Measurements from ENCODE around the gene ZNF506. TPM values are rescaled to one million over a fixed set of nuclear protein-coding genes. Genes with fewer than 3 reads are reported as not detected.

ZNF506 gene
- total and polyA plus RNA-seq, 2 donors (not counting 3 experiments of a cell fraction or from before 2014, with no cell fraction given), result 6.4 to 10.7 TPM

GRCh38 chr19:19751846-19752245, 69.7 kb downstream of the ZNF506 start:
- ChIA-PET POLR2A (no interaction called here), CTCF (no interaction called here)
- no peak for FAIRE-seq

GRCh38 chr19:19750842-19751790, 70.4 kb downstream of the ZNF506 start:
- Histone ChIP-seq H4K20me1 (replicated peaks; ENCODE audit: control insufficient read depth, extremely low read depth, insufficient read depth, low read length) (no peaks in the 10 kb centered on the region), H3K36me3 (ENCODE audit: control insufficient read depth in 2 of 2, extremely low read depth in 1 of 2, insufficient read depth in 2 of 2, low read length in 2 of 2) (no peaks in the 10 kb centered on the region), H3K4me1 (ENCODE audit: control insufficient read depth, extremely low read depth, insufficient read depth, low read length) (no peaks in the 10 kb centered on the region), H3K4me2 (ENCODE audit: insufficient read depth, low read length) (no peak overlapping the region), H3K9me3 (replicated peaks; ENCODE audit: control insufficient read depth, insufficient read depth, low read length) (peaks cover 2% of the 10 kb centered on the region), H3K27ac (ENCODE audit: insufficient read depth, low read depth, low read length) (no peak overlapping the region), H3K9me1 (replicated peaks; ENCODE audit: control insufficient read depth, extremely low read depth, insufficient read depth, low read length) (no peaks in the 10 kb centered on the region), H3K9ac (replicated peaks; ENCODE audit: extremely low read depth, insufficient read depth, low read length) (no peak overlapping the region), H3K4me3 (replicated peaks in 1 of 3; ENCODE audit: insufficient read depth in 1 of 3, low read depth in 1 of 3, low read length in 3 of 3) (no peak overlapping the region), H2AFZ (ENCODE audit: low read depth, low read length) (no peak overlapping the region), H3K79me2 (ENCODE audit: control insufficient read depth, insufficient read depth, low read length) (no peaks in the 10 kb centered on the region), H3K27me3 (ENCODE audit: control insufficient read depth in 2 of 2, insufficient read depth in 2 of 2, low read length in 2 of 2) (no peaks in the 10 kb centered on the region)
- intact Hi-C loops (cut with micrococcal nuclease) (no loop called here), dilution Hi-C loops (cut with MboI; ENCODE audit: extremely low pct_ligation_motif_present, low sequenced_read_pairs) (no loop called here)
- FAIRE-seq (no peak), DNase-seq (ENCODE audit: low read depth, low spot score) (no peak)
- TF ChIP-seq JUN (IDR thresholded peaks at IDR 0.05; ENCODE audit: borderline replicate concordance, insufficient read depth, insufficient read length, low read depth) (no peak), POLR2AphosphoS5 (IDR thresholded peaks at IDR 0.05; ENCODE audit: insufficient read depth, low read depth, low read length) (no peak), MYC (IDR thresholded peaks at IDR 0.05; ENCODE audit: low read depth, low read length) (no peak), CTCF (IDR thresholded peaks at IDR 0.05; ENCODE audit: extremely low read depth in 1 of 2, insufficient read depth in 1 of 2, low read depth in 1 of 2, low read length in 2 of 2) (no peak), GATA2 (IDR thresholded peaks at IDR 0.05; ENCODE audit: insufficient read depth, insufficient read length, low read depth, low read length) (no peak), EZH2 (IDR thresholded peaks at IDR 0.05; ENCODE audit: borderline replicate concordance, low read depth, low read length, severe bottlenecking) (no peak), FOS (IDR thresholded peaks at IDR 0.05; ENCODE audit: borderline replicate concordance, insufficient read depth, low read length) (no peak), MAX (IDR thresholded peaks at IDR 0.05; ENCODE audit: insufficient read depth, insufficient read length) (no peak), POLR2A (IDR thresholded peaks at IDR 0.05; ENCODE audit: low read depth, low read length) (no peak)
- CTCF ChIA-PET, result no interaction called here
- POLR2A ChIA-PET, result no interaction called here
- no TSS peak for BruUV-seq (replicated peaks)

More at GRCh38 chr19:19751846-19752245, 69.7 kb downstream of the ZNF506 start:
- Histone ChIP-seq H3K36me3 (ENCODE audit: control insufficient read depth in 2 of 2, extremely low read depth in 1 of 2, insufficient read depth in 2 of 2, low read length in 2 of 2) (no peaks in the 10 kb centered on the region), H3K27me3 (ENCODE audit: control insufficient read depth in 2 of 2, insufficient read depth in 2 of 2, low read length in 2 of 2) (no peaks in the 10 kb centered on the region), H4K20me1 (replicated peaks; ENCODE audit: control insufficient read depth, extremely low read depth, insufficient read depth, low read length) (no peaks in the 10 kb centered on the region), H2AFZ (ENCODE audit: low read depth, low read length) (no peak overlapping the region), H3K9me1 (replicated peaks; ENCODE audit: control insufficient read depth, extremely low read depth, insufficient read depth, low read length) (no peaks in the 10 kb centered on the region), H3K79me2 (ENCODE audit: control insufficient read depth, insufficient read depth, low read length) (no peaks in the 10 kb centered on the region), H3K4me2 (ENCODE audit: insufficient read depth, low read length) (no peak overlapping the region), H3K9me3 (replicated peaks; ENCODE audit: control insufficient read depth, insufficient read depth, low read length) (peaks cover 2% of the 10 kb centered on the region), H3K4me3 (replicated peaks in 1 of 3; ENCODE audit: insufficient read depth in 1 of 3, low read depth in 1 of 3, low read length in 3 of 3) (no peak overlapping the region), H3K4me1 (ENCODE audit: control insufficient read depth, extremely low read depth, insufficient read depth, low read length) (no peaks in the 10 kb centered on the region), H3K27ac (ENCODE audit: insufficient read depth, low read depth, low read length) (no peak overlapping the region), H3K9ac (replicated peaks; ENCODE audit: extremely low read depth, insufficient read depth, low read length) (no peak overlapping the region)
- TF ChIP-seq MAX (IDR thresholded peaks at IDR 0.05; ENCODE audit: insufficient read depth, insufficient read length) (no peak), FOS (IDR thresholded peaks at IDR 0.05; ENCODE audit: borderline replicate concordance, insufficient read depth, low read length) (no peak), MYC (IDR thresholded peaks at IDR 0.05; ENCODE audit: low read depth, low read length) (no peak), GATA2 (IDR thresholded peaks at IDR 0.05; ENCODE audit: insufficient read depth, insufficient read length, low read depth, low read length) (no peak), POLR2AphosphoS5 (IDR thresholded peaks at IDR 0.05; ENCODE audit: insufficient read depth, low read depth, low read length) (no peak), EZH2 (IDR thresholded peaks at IDR 0.05; ENCODE audit: borderline replicate concordance, low read depth, low read length, severe bottlenecking) (no peak), POLR2A (IDR thresholded peaks at IDR 0.05; ENCODE audit: low read depth, low read length) (no peak), JUN (IDR thresholded peaks at IDR 0.05; ENCODE audit: borderline replicate concordance, insufficient read depth, insufficient read length, low read depth) (no peak)
- dilution Hi-C loops (cut with MboI; ENCODE audit: extremely low pct_ligation_motif_present, low sequenced_read_pairs), result no loop called here
- no peak for DNase-seq (ENCODE audit: low read depth, low spot score)
- intact Hi-C loops (cut with micrococcal nuclease), result no loop called here
- BruUV-seq (replicated peaks), result no TSS peak

Data from endothelial cell of umbilical vein (primary cell).